IMR-90 (cell line): ENCODE data around the gene CCDC175. TPM values are rescaled to one million over a fixed set of nuclear protein-coding genes. Genes with fewer than 3 reads are reported as not detected.

Experiments used
- ATAC-seq: fragments of 200-7000 bp; cut with Tn5 transposase; 2 replicates; pipeline ENCODE4 v1.9.1; 2020; ENCODE audit warnings: low read depth, mild to moderate bottlenecking, moderate library complexity
- BruUV-seq: library from RNA; stranded (reverse); fragments of 400-500 nt; replicated peaks from 2 replicates; lab custom pipeline; 2021; lab: Mats Ljungman, UMichigan
- CTCF ChIA-PET: fragments of 300-600 bp; formaldehyde crosslinking; extraction: SDS; loops from one replicate; lab custom pipeline; 2021; ENCODE audit warnings: antibody characterized with exemption; lab: Yijun Ruan, JAX
- POLR2A ChIA-PET: fragments of 300-600 bp; sonication (Branson Sonifier 250); formaldehyde crosslinking; loops from one replicate; lab custom pipeline; 2022; ENCODE audit warnings: antibody characterized with exemption; ENCODE audit not compliant: unreplicated experiment; lab: Charles Lee
- DNase-seq: peaks from one replicate; pipeline ENCODE4 v3.0.0; 2013
- H2AFZ ChIP-seq: replicated peaks from 2 replicates; pipeline ENCODE3; 2013; ENCODE audit warnings: low read length, mild to moderate bottlenecking; ENCODE audit not compliant: poor library complexity
- H2AK5ac ChIP-seq: 2 replicates; pipeline ENCODE4 v1.6.1; 2013; ENCODE audit warnings: low read depth, low read length, inconsistent platforms
- H2AK9ac ChIP-seq: replicated peaks from 2 replicates; pipeline ENCODE3; 2013; ENCODE audit warnings: mild to moderate bottlenecking, low read depth, low read length, moderate library complexity; ENCODE audit not compliant: poor library complexity
- H2BK120ac ChIP-seq: 2 replicates; pipeline ENCODE4 v1.6.1; 2013; ENCODE audit warnings: low read depth, low read length, inconsistent platforms
- H2BK15ac ChIP-seq: 3 replicates; pipeline ENCODE4 v1.6.1; 2013; ENCODE audit warnings: low read depth, low read length, inconsistent platforms
- H2BK20ac ChIP-seq: 2 replicates; pipeline ENCODE4 v1.6.1; 2013; ENCODE audit warnings: low read depth, mild to moderate bottlenecking, inconsistent platforms, low read length, moderate library complexity
- H2BK5ac ChIP-seq: 2 replicates; pipeline ENCODE4 v1.6.1; 2013; ENCODE audit warnings: mild to moderate bottlenecking, low read depth, low read length, inconsistent platforms; ENCODE audit not compliant: poor library complexity, severe bottlenecking
- H3K14ac ChIP-seq: replicated peaks from 2 replicates; pipeline ENCODE4 v1.6.1; 2013; ENCODE audit warnings: low read depth, low read length, inconsistent platforms
- H3K18ac ChIP-seq: 2 replicates; pipeline ENCODE4 v1.6.1; 2013; ENCODE audit warnings: low read depth, low read length, control low read depth
- H3K23ac ChIP-seq: 2 replicates; pipeline ENCODE4 v1.6.1; 2013; ENCODE audit warnings: low read depth, low read length, inconsistent platforms
- H3K27ac ChIP-seq: 2 replicates; pipeline ENCODE4 v1.5.1; 2013; ENCODE audit warnings: mild to moderate bottlenecking, control low read depth, low read length; ENCODE audit not compliant: insufficient read depth
- H3K27me3 ChIP-seq: 2 replicates; pipeline ENCODE4 v1.6.1; 2013; ENCODE audit warnings: low read length; ENCODE audit not compliant: control insufficient read depth, insufficient read depth
- H3K36me3 ChIP-seq: 2 replicates; pipeline ENCODE4 v1.6.1; 2013; ENCODE audit warnings: low read length, mixed read lengths; ENCODE audit not compliant: control insufficient read depth, insufficient read depth
- H3K4ac ChIP-seq: 2 replicates; pipeline ENCODE4 v1.6.1; 2013; ENCODE audit warnings: low read depth, low read length, inconsistent platforms
- H3K4me1 ChIP-seq: 2 replicates; pipeline ENCODE4 v1.6.1; 2013; ENCODE audit warnings: low read length, mixed read lengths; ENCODE audit not compliant: control insufficient read depth, insufficient read depth
- H3K4me2 ChIP-seq: 2 replicates; pipeline ENCODE4 v1.6.1; 2013; ENCODE audit warnings: low read depth, mild to moderate bottlenecking, control low read depth, low read length, moderate library complexity
- H3K4me3 ChIP-seq: 2 replicates; pipeline ENCODE4 v1.5.1; 2013; ENCODE audit warnings: low read depth, mild to moderate bottlenecking, control low read depth, low read length, moderate library complexity; ENCODE audit not compliant: insufficient read depth
- H3K56ac ChIP-seq: 2 replicates; pipeline ENCODE4 v1.6.1; 2013; ENCODE audit warnings: low read length, inconsistent platforms; ENCODE audit not compliant: insufficient read depth; ENCODE audit errors: extremely low read depth
- H3K79me1 ChIP-seq, 2 experiments: 2 replicates each; pipeline ENCODE4 v1.6.1; 2013; ENCODE audit warnings: low read length in 2 of 2, inconsistent platforms in 1 of 2, low read depth in 1 of 2
- H3K9ac ChIP-seq: 2 replicates; pipeline ENCODE4 v1.6.1; 2013; ENCODE audit warnings: low read depth, low read length, control low read depth
- H3K9me1 ChIP-seq: 2 replicates; pipeline ENCODE4 v1.6.1; 2013; ENCODE audit warnings: low read length, inconsistent platforms; ENCODE audit not compliant: insufficient read depth
- H3K9me3 ChIP-seq: 2 replicates; pipeline ENCODE4 v1.6.1; 2013; ENCODE audit warnings: low read length; ENCODE audit not compliant: control insufficient read depth, insufficient read depth
- H4K20me1 ChIP-seq: 2 replicates; pipeline ENCODE4 v1.6.1; 2013; ENCODE audit warnings: low read length, inconsistent platforms; ENCODE audit not compliant: insufficient read depth
- H4K5ac ChIP-seq: 2 replicates; pipeline ENCODE4 v1.6.1; 2013; ENCODE audit warnings: mild to moderate bottlenecking, low read depth, low read length, control low read depth
- H4K8ac ChIP-seq, 2 experiments: 2 replicates each; pipeline ENCODE4 v1.6.1; 2013; ENCODE audit warnings: low read depth in 2 of 2, low read length in 2 of 2, control low read depth in 1 of 2, inconsistent platforms in 1 of 2
- H4K91ac ChIP-seq: 2 replicates; pipeline ENCODE4 v1.6.1; 2013; ENCODE audit warnings: low read depth, low read length, inconsistent platforms; ENCODE audit not compliant: insufficient read depth
- BHLHE40 ChIP-seq: fragments of 150-350 bp; IDR thresholded peaks from 2 replicates; pipeline ENCODE4 v1.6.1; 2016; ENCODE audit warnings: mild to moderate bottlenecking, low read depth, low read length
- CEBPB ChIP-seq: IDR thresholded peaks from 2 replicates; pipeline ENCODE4 v1.6.1; 2012; ENCODE audit warnings: low read depth, low read length, improper control_type of control experiment
- CHD1 ChIP-seq: IDR thresholded peaks from 2 replicates; pipeline ENCODE4 v1.6.1; 2012; ENCODE audit warnings: low read depth, low read length, improper control_type of control experiment
- CTCF ChIP-seq: conservative IDR thresholded peaks from 2 replicates; pipeline ENCODE4 v1.5.1; 2012; ENCODE audit warnings: mild to moderate bottlenecking, low read depth, low read length, improper control_type of control experiment
- FOS ChIP-seq: fragments of 150-350 bp; IDR thresholded peaks from 2 replicates; pipeline ENCODE4 v1.6.1; 2016; ENCODE audit warnings: low read depth, low read length
- MAFK ChIP-seq: IDR thresholded peaks from 2 replicates; pipeline ENCODE4 v1.6.1; 2012; ENCODE audit warnings: low read depth, low read length, improper control_type of control experiment
- MAZ ChIP-seq: IDR thresholded peaks from 2 replicates; pipeline ENCODE4 v1.6.1; 2012; ENCODE audit warnings: low read depth, mild to moderate bottlenecking, low read length, improper control_type of control experiment, moderate library complexity, borderline replicate concordance
- MXI1 ChIP-seq: IDR thresholded peaks from 2 replicates; pipeline ENCODE4 v1.6.1; 2012; ENCODE audit warnings: low read depth, mild to moderate bottlenecking, low read length, moderate library complexity, borderline replicate concordance
- NFE2L2 ChIP-seq: fragments of 150-350 bp; IDR thresholded peaks from 2 replicates; pipeline ENCODE4 v1.6.1; 2016; ENCODE audit warnings: low read depth, mild to moderate bottlenecking, low read length
- POLR2A ChIP-seq: IDR thresholded peaks from 2 replicates; pipeline ENCODE4 v1.6.1; 2012; ENCODE audit warnings: mild to moderate bottlenecking, low read depth, low read length
- RAD21 ChIP-seq: IDR thresholded peaks from 2 replicates; pipeline ENCODE4 v1.6.1; 2012; ENCODE audit warnings: low read length, improper control_type of control experiment
- RCOR1 ChIP-seq: IDR thresholded peaks from 2 replicates; pipeline ENCODE4 v1.6.1; 2012; ENCODE audit warnings: mild to moderate bottlenecking, low read length, improper control_type of control experiment; ENCODE audit not compliant: insufficient replicate concordance
- RFX5 ChIP-seq: IDR thresholded peaks from 2 replicates; pipeline ENCODE4 v1.8.0; 2012; ENCODE audit warnings: low read depth, mild to moderate bottlenecking, low read length, moderate library complexity
- SMC3 ChIP-seq: fragments of 150-350 bp; IDR thresholded peaks from 2 replicates; pipeline ENCODE4 v1.6.1; 2016; ENCODE audit warnings: low read depth, mild to moderate bottlenecking, antibody characterized with exemption, low read length, moderate library complexity
- WGBS, 2 experiments: methylation state at CpG; one replicate each; pipeline versions ENCODE4 v1.1.5 to v1.1.7; 2013; ENCODE audit warnings: missing lambda C conversion rate in 2 of 2; ENCODE audit not compliant: insufficient read length in 1 of 2; ENCODE audit errors: extremely low coverage in 2 of 2; 5-methylcytosine and 5-hydroxymethylcytosine counted together
- dilution Hi-C: fragments of 300-500 bp; cut with HindIII; formaldehyde crosslinking; loops from one replicate; pipeline ENCODE4 v1.14.3; 2018; ENCODE audit warnings: low sequenced_read_pairs; ENCODE audit not compliant: unreplicated experiment
- in situ Hi-C: fragments of 300-500 bp; cut with MboI; formaldehyde crosslinking; loops from 3 replicates; pipeline ENCODE4 v1.14.3; 2019; ENCODE audit warnings: low sequenced_read_pairs, inconsistent platforms, mixed read lengths
- intact Hi-C: fragments of 100-400 bp; cut with micrococcal nuclease; formaldehyde crosslinking; loops from 2 replicates; pipeline ENCODE4 v1.10.0; 2022
- polyA plus RNA-seq, 3 experiments: library from polyadenylated mRNA; depleted of rRNA; stranded (reverse); fragments of >200 nt; gene quantifications; 2 replicates each; pipeline ENCODE4 v1.2.3, GENCODE V29; 2012; ENCODE audit warnings: low replicate concordance in 1 of 3
- total RNA-seq: library from RNA; depleted of rRNA; stranded (reverse); fragments of >200 nt; gene quantifications from 2 replicates; pipeline ENCODE4 v1.2.3, GENCODE V29; 2012
- TF ChIP-seq, protein P1 (sequence below): fragments of 150-350 bp; IDR thresholded peaks from 2 replicates; pipeline ENCODE4 v1.6.1; 2016; ENCODE audit warnings: low read depth, mild to moderate bottlenecking, low read length, moderate library complexity, borderline replicate concordance
- TF ChIP-seq, protein P2 (sequence below): fragments of 150-350 bp; IDR thresholded peaks from 2 replicates; pipeline ENCODE4 v1.6.1; 2017; ENCODE audit warnings: mild to moderate bottlenecking, antibody characterized with exemption, low read length, low read depth

Gene CCDC175
- total and polyA plus RNA-seq, 2 of the 4 experiments (the other 2 are of a cell fraction), result not detected

GRCh38 chr14:59537476-59537875, 39.1 kb downstream of the CCDC175 start:
- Histone ChIP-seq H3K9me1 (peaks cover 7% of the 10 kb centered on the region; the same call in 1 of the 2 replicates), H2AFZ (no peak overlapping the region), H3K4me3 (no peak overlapping the region), H3K4ac (no peak overlapping the region), H3K27me3 (no peaks in the 10 kb centered on the region), H3K4me2 (no peak overlapping the region), H3K9me3 (no peaks in the 10 kb centered on the region), H3K18ac (no peak overlapping the region), H3K56ac (no peak overlapping the region), H3K79me1 (no peaks in the 10 kb centered on the region), H4K91ac (no peak overlapping the region), H3K23ac (no peak overlapping the region), H2AK9ac (no peak overlapping the region), H3K27ac (no peak overlapping the region), H3K14ac (no peak overlapping the region), H4K5ac (no peak overlapping the region), H2BK5ac (no peak overlapping the region), H2BK120ac (no peak overlapping the region), H3K9ac (no peak overlapping the region), H2BK20ac (no peak overlapping the region), H3K36me3 (no peaks in the 10 kb centered on the region), H4K20me1 (no peaks in the 10 kb centered on the region), H2BK15ac (no peak overlapping the region), H4K8ac (no peak overlapping the region), H3K4me1 (peaks cover 10% of the 10 kb centered on the region), H2AK5ac (no peak overlapping the region)
- ChIA-PET CTCF (no interaction called here), POLR2A (no interaction called here)
- dilution Hi-C loops, result no loop called here
- no TSS peak for BruUV-seq
- no peak for DNase-seq
- TF ChIP-seq FOS (no peak), RFX5 (no peak), RCOR1 (no peak), RAD21 (no peak), CHD1 (no peak), MAFK (no peak), NFE2L2 (no peak), MXI1 (no peak), BHLHE40 (no peak), SMC3 (no peak), CTCF (no peak), CEBPB (no peak), POLR2A (no peak), MAZ (no peak)
- TF ChIP-seq, protein P1, sequence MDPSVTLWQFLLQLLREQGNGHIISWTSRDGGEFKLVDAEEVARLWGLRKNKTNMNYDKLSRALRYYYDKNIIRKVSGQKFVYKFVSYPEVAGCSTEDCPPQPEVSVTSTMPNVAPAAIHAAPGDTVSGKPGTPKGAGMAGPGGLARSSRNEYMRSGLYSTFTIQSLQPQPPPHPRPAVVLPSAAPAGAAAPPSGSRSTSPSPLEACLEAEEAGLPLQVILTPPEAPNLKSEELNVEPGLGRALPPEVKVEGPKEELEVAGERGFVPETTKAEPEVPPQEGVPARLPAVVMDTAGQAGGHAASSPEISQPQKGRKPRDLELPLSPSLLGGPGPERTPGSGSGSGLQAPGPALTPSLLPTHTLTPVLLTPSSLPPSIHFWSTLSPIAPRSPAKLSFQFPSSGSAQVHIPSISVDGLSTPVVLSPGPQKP, result no peak
- TF ChIP-seq, protein P2, sequence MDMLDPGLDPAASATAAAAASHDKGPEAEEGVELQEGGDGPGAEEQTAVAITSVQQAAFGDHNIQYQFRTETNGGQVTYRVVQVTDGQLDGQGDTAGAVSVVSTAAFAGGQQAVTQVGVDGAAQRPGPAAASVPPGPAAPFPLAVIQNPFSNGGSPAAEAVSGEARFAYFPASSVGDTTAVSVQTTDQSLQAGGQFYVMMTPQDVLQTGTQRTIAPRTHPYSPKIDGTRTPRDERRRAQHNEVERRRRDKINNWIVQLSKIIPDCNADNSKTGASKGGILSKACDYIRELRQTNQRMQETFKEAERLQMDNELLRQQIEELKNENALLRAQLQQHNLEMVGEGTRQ, result no peak
- in situ Hi-C loops, result no loop called here
- intact Hi-C loops, result no loop called here
- no peak for ATAC-seq
- no CpG with 5 or more reads among the region's 1 CpG for WGBS, 2 experiments
